ENCODE measurements around the gene SETBP1. TPM values are rescaled to one million over a fixed set of nuclear protein-coding genes. Genes with fewer than 3 reads are reported as not detected.

SETBP1 gene
- total and polyA plus RNA-seq, 2 of the 8 experiments (the other 6 are each of a cell fraction or from before 2014, with no cell fraction given) = 2.0 to 6.5 TPM

DNA sequence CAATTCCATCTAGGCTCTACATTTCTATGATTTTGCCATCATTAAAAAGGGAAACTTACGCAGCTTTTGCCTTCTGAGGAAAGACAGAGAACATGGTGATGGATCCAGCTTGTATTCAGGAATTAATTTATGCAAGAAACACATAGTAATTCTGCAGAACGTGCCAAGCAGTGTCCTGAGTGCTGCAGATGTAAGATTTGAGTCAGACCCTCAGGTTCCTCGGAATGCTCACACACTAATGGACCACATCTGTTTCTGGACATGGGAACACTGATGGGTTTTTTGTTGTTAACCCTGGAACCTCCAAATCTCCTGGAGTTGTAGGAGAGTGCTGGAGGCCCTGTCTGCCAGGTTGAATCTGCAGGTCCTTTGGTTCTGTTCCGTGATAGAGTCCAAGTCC, 132.9 kb downstream of the SETBP1 start:
- Histone ChIP-seq H3K14ac (ENCODE audit: insufficient read length) (no peak overlapping the region), H2BK20ac (ENCODE audit: low read length) (no peak overlapping the region), H3K79me1 (ENCODE audit: low read depth, low read length) (no peaks in the 10 kb centered on the region), H3K4me2 (ENCODE audit: insufficient read depth in 1 of 2, low read depth in 2 of 2, low read length in 2 of 2) (no peak overlapping the region), H4K8ac (ENCODE audit: extremely low read depth, insufficient read depth, low read length) (no peak overlapping the region), H3K18ac (ENCODE audit: extremely low read depth, low read length) (no peak overlapping the region), H3K36me3 (ENCODE audit: control insufficient read depth in 2 of 4, insufficient read depth in 4 of 4, low read length in 3 of 4) (no peaks in the 10 kb centered on the region), H3K23ac (ENCODE audit: insufficient read length) (no peak overlapping the region), H3K79me2 (ENCODE audit: control insufficient read depth in 1 of 2, insufficient read depth in 2 of 2, low read length in 2 of 2) (no peaks in the 10 kb centered on the region), H2AK5ac (ENCODE audit: low read depth, low read length) (no peak overlapping the region), H2BK120ac (replicated peaks; ENCODE audit: low read depth, low read length) (no peak overlapping the region), H3K9ac (replicated peaks in 1 of 4; ENCODE audit: extremely low read depth in 1 of 4, low read depth in 3 of 4, low read length in 3 of 4) (no peak overlapping the region), H2BK5ac (ENCODE audit: low read depth, low read length) (no peak overlapping the region), H4K5ac (ENCODE audit: insufficient read length, low read depth, low read length) (no peak overlapping the region), H2BK15ac (ENCODE audit: low read length) (no peak overlapping the region), H3K4ac (replicated peaks; ENCODE audit: insufficient read length, low read depth, low read length) (no peak overlapping the region), H3K4me3 (ENCODE audit: extremely low read depth in 1 of 4, insufficient read depth in 2 of 4, low read depth in 3 of 4, low read length in 4 of 4) (no peak overlapping the region), H2AFZ (ENCODE audit: low read length) (no peak overlapping the region), H3K56ac (replicated peaks; ENCODE audit: insufficient read length, low read depth, low read length) (no peak overlapping the region), H4K91ac (replicated peaks; ENCODE audit: insufficient read length, low read length) (no peak overlapping the region), H4K20me1 (replicated peaks in 1 of 2; ENCODE audit: control insufficient read depth in 1 of 2, insufficient read depth in 2 of 2, low read length in 2 of 2) (no peaks in the 10 kb centered on the region), H3K27ac (ENCODE audit: low read depth, low read length) (no peak overlapping the region), H3K9me3 (ENCODE audit: insufficient read depth in 2 of 2, low read depth in 1 of 2, low read length in 1 of 2) (no peaks in the 10 kb centered on the region), H3K27me3 (replicated peaks in 1 of 4; ENCODE audit: control insufficient read depth in 3 of 4, extremely low read depth in 1 of 4, insufficient read depth in 3 of 4, low read length in 3 of 4) (no peaks in the 10 kb centered on the region), H2BK12ac (ENCODE audit: low read depth, low read length) (no peak overlapping the region), H3K4me1 (replicated peaks in 1 of 4; ENCODE audit: control insufficient read depth in 3 of 4, insufficient read depth in 4 of 4, low read length in 3 of 4) (peaks cover 0 to 8% (median 6%) of the 10 kb centered on the region in 4 experiments; a peak in 4 of 7 replicates), H3K23me2 (ENCODE audit: low read depth, low read length) (no peaks in the 10 kb centered on the region; the same call in 1 of the 2 replicates)
- CTCF ChIA-PET (ENCODE audit: partially characterized antibody) = interaction anchor here (1.1 to 1.5 kb wide), 2 partner anchors 9 to 21 kb away, joined by 3 to 4 read pairs; no protein-coding TSS in a partner anchor
- POLR2A ChIA-PET (ENCODE audit: partially characterized antibody) = no interaction called here
- TF ChIP-seq EGR1 (IDR thresholded peaks at IDR 0.05; ENCODE audit: borderline replicate concordance, low read depth, low read length) (no peak), YY1 (IDR thresholded peaks at IDR 0.05; ENCODE audit: low read depth, low read length) (no peak), SIRT6 (IDR thresholded peaks at IDR 0.05; ENCODE audit: low read length) (no peak), POLR2A (IDR thresholded peaks at IDR 0.05; ENCODE audit: control extremely low read depth in 1 of 2, low read depth in 2 of 2, low read length in 2 of 2) (no peak), RAD21 (IDR thresholded peaks at IDR 0.05 in 1 of 2, conservative IDR thresholded peaks at IDR 0.05 in 1 of 2; ENCODE audit: low read depth in 2 of 2, low read length in 2 of 2) (no peak), HDAC6 (IDR thresholded peaks at IDR 0.05; ENCODE audit: low read depth, low read length) (no peak), BCL11A (IDR thresholded peaks at IDR 0.05; ENCODE audit: low read depth in 2 of 2, low read length in 2 of 2) (no peak), RBBP5 (IDR thresholded peaks at IDR 0.05; ENCODE audit: borderline replicate concordance, low read depth, low read length) (no peak), FOSL1 (IDR thresholded peaks at IDR 0.05; ENCODE audit: insufficient read depth, low read depth, low read length) (no peak)
- TF ChIP-seq, protein P1, sequence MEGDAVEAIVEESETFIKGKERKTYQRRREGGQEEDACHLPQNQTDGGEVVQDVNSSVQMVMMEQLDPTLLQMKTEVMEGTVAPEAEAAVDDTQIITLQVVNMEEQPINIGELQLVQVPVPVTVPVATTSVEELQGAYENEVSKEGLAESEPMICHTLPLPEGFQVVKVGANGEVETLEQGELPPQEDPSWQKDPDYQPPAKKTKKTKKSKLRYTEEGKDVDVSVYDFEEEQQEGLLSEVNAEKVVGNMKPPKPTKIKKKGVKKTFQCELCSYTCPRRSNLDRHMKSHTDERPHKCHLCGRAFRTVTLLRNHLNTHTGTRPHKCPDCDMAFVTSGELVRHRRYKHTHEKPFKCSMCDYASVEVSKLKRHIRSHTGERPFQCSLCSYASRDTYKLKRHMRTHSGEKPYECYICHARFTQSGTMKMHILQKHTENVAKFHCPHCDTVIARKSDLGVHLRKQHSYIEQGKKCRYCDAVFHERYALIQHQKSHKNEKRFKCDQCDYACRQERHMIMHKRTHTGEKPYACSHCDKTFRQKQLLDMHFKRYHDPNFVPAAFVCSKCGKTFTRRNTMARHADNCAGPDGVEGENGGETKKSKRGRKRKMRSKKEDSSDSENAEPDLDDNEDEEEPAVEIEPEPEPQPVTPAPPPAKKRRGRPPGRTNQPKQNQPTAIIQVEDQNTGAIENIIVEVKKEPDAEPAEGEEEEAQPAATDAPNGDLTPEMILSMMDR (IDR thresholded peaks at IDR 0.05; ENCODE audit: control extremely low read depth in 1 of 3, insufficient read depth in 1 of 3, low read depth in 1 of 3, low read length in 3 of 3) = no peak
- DNase-seq (ENCODE audit: low read depth in 1 of 2, low spot score in 2 of 2) = no peak
- no peak for FAIRE-seq
- 90% methylated on average over 4 of the region's 4 CpGs; no CpG with 5 or more reads in 1 of the 2 experiments for WGBS, 2 experiments (ENCODE audit: extremely low coverage in 1 of 2, insufficient coverage in 1 of 2, insufficient read length in 1 of 2, insufficient replicate concordance in 2 of 2, low coverage in 1 of 2, low lambda C conversion rate in 2 of 2, missing lambda C conversion rate in 1 of 2)

Data from H1 (cell line).